HUES6 (cell line): ENCODE data around the gene KIAA1755.

Experiments
- H3K27ac ChIP-seq: 2 replicates; pipeline ENCODE4 v1.7.0; 2013; ENCODE audit warnings: low read depth, mild to moderate bottlenecking, low read length, inconsistent platforms
- H3K27me3 ChIP-seq: 2 replicates; pipeline ENCODE4 v1.6.1; 2013; ENCODE audit warnings: low read length; ENCODE audit not compliant: control insufficient read depth, insufficient read depth
- H3K36me3 ChIP-seq: 2 replicates; pipeline ENCODE4 v1.6.1; 2013; ENCODE audit warnings: low read length; ENCODE audit not compliant: control insufficient read depth, insufficient read depth
- H3K4me1 ChIP-seq: 2 replicates; pipeline ENCODE4 v1.6.1; 2013; ENCODE audit warnings: low read length; ENCODE audit not compliant: control insufficient read depth, insufficient read depth
- H3K4me3 ChIP-seq: 2 replicates; pipeline ENCODE4 v1.5.1; 2013; ENCODE audit warnings: low read depth, low read length
- H3K9ac ChIP-seq: one replicate; pipeline ENCODE4 v1.6.1; 2013; ENCODE audit warnings: mild to moderate bottlenecking, low read length
- H3K9me3 ChIP-seq: 2 replicates; pipeline ENCODE4 v1.6.1; 2013; ENCODE audit warnings: low read depth, low read length; ENCODE audit not compliant: control insufficient read depth, insufficient read depth

KIAA1755 gene

DNA sequence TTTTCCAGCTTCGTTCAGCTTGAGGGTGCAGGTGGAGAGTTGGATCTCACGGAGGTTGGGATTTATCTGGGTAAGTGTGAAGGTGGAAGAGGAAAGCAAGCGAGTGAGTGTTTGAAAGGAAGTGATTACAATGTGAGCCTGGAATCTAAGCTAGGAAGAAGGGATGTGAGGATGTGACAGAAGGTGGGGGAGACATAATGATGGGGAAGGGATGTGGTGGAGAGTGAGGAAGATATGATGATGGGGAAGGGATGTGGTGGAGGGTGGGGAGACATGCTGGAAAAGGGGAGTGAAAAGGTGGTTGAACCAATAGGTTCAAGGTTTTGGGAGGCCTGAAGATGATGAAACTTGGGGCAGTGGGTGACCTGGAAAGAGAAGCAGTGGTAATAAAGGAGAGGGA, 23.2 kb downstream of the KIAA1755 start:
- Histone ChIP-seq H3K9me3 (peaks cover 23% of the 10 kb centered on the region), H3K27ac (no peak overlapping the region), H3K27me3 (no peaks in the 10 kb centered on the region; the same call in 1 of the 2 replicates), H3K9ac (no peak overlapping the region), H3K36me3 (no peaks in the 10 kb centered on the region), H3K4me1 (no peaks in the 10 kb centered on the region), H3K4me3 (no peak overlapping the region)

GRCh38 chr20:38231531-38232121, 28.9 kb downstream of the KIAA1755 start:
- H3K9ac ChIP-seq, result no peak overlapping the region
- H3K4me3 ChIP-seq, result no peak overlapping the region
- H3K9me3 ChIP-seq, result 0 out of 2 replicates have a peak, but pooled peaks cover 4% of the 10 kb centered on the region
- H3K27me3 ChIP-seq, result no peaks in the 10 kb centered on the region; the same call in 1 of the 2 replicates
- H3K4me1 ChIP-seq, result no peaks in the 10 kb centered on the region
- H3K36me3 ChIP-seq, result no peaks in the 10 kb centered on the region
- no peak overlapping the region for H3K27ac ChIP-seq

- H3K27ac ChIP-seq, result no peak overlapping the region
- H3K9ac ChIP-seq, result no peak overlapping the region
- 0 out of 2 replicates have a peak, but pooled peaks cover 4% of the 10 kb centered on the region for H3K9me3 ChIP-seq
- no peak overlapping the region for H3K4me3 ChIP-seq
- no peaks in the 10 kb centered on the region; the same call in 1 of the 2 replicates for H3K27me3 ChIP-seq
- H3K4me1 ChIP-seq, result no peaks in the 10 kb centered on the region
- H3K36me3 ChIP-seq, result no peaks in the 10 kb centered on the region
These were observed 29.5 kb downstream of the KIAA1755 start for GRCh38 chr20:38230957-38231526.

GRCh38 chr20:38230253-38230551, 30.3 kb downstream of the KIAA1755 start:
- Histone ChIP-seq H3K36me3 (no peaks in the 10 kb centered on the region), H3K27me3 (no peaks in the 10 kb centered on the region), H3K9ac (no peak overlapping the region), H3K27ac (no peak overlapping the region), H3K4me1 (no peaks in the 10 kb centered on the region), H3K4me3 (no peak overlapping the region), H3K9me3 (0 out of 2 replicates have a peak, but pooled peaks cover under 1% of the 10 kb centered on the region)

GRCh38 chr20:38229376-38230252, 30.9 kb downstream of the KIAA1755 start:
- H3K36me3 ChIP-seq, result no peaks in the 10 kb centered on the region
- H3K9me3 ChIP-seq, result no peaks in the 10 kb centered on the region
- no peaks in the 10 kb centered on the region for H3K27me3 ChIP-seq
- H3K4me1 ChIP-seq, result no peaks in the 10 kb centered on the region
- no peak overlapping the region for H3K9ac ChIP-seq
- H3K27ac ChIP-seq, result no peak overlapping the region
- H3K4me3 ChIP-seq, result no peak overlapping the region

GRCh38 chr20:38228436-38228835, 32.1 kb downstream of the KIAA1755 start:
- no peak overlapping the region for H3K4me3 ChIP-seq
- H3K4me1 ChIP-seq, result no peaks in the 10 kb centered on the region
- no peaks in the 10 kb centered on the region for H3K9me3 ChIP-seq
- H3K36me3 ChIP-seq, result no peaks in the 10 kb centered on the region
- H3K9ac ChIP-seq, result no peak overlapping the region
- no peak overlapping the region for H3K27ac ChIP-seq
- H3K27me3 ChIP-seq, result no peaks in the 10 kb centered on the region

- Histone ChIP-seq H3K27ac (no peak overlapping the region), H3K27me3 (no peaks in the 10 kb centered on the region), H3K9ac (no peak overlapping the region), H3K4me1 (no peaks in the 10 kb centered on the region), H3K4me3 (no peak overlapping the region), H3K36me3 (no peaks in the 10 kb centered on the region), H3K9me3 (no peaks in the 10 kb centered on the region)
These were observed 32.8 kb downstream of the KIAA1755 start for GRCh38 chr20:38227420-38228360.

DNA sequence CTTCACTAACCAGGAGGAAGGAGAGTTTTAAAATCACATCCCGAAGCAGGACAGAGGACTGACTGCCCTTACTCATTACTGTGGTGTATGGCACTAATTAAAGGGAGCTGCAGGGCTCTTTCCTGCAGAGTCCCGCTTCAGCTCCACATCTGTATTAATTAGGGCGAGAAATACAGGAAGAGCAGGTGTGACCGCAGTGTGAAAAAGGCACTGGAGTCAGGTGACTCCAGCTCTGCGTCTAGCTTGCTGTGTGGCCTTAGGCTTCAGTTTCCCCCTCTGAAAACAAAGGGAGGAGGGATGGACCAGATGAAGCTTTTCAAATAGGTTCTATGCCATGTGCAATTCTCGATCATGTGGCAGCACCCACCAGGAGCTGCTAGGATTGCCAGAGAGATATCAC, 34.0 kb downstream of the KIAA1755 start:
- Histone ChIP-seq H3K4me3 (no peak overlapping the region), H3K4me1 (no peaks in the 10 kb centered on the region), H3K27ac (no peak overlapping the region), H3K27me3 (no peaks in the 10 kb centered on the region), H3K36me3 (no peaks in the 10 kb centered on the region), H3K9me3 (no peaks in the 10 kb centered on the region), H3K9ac (no peak overlapping the region)

DNA sequence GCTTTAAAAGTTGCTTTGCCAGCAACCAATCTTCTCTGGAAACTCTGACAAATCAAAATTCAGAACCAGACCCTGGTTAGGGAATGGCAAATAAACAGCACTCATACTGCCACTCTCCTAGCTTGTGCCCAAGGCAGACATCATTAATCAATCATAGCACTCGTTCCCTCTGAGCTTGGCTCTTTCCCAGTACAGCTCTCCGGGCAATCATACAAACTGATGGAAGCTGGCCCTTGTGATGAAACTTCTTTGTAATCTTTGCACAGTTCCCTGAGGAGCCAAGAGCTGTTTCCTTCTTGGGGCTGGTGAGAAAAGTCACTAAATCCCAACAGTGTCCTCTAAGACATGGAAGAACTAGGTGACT, 34.7 kb downstream of the KIAA1755 start:
- Histone ChIP-seq H3K9ac (no peak overlapping the region), H3K4me1 (no peaks in the 10 kb centered on the region), H3K27me3 (no peaks in the 10 kb centered on the region), H3K27ac (no peak overlapping the region), H3K36me3 (no peaks in the 10 kb centered on the region), H3K9me3 (no peaks in the 10 kb centered on the region), H3K4me3 (no peak overlapping the region)

DNA sequence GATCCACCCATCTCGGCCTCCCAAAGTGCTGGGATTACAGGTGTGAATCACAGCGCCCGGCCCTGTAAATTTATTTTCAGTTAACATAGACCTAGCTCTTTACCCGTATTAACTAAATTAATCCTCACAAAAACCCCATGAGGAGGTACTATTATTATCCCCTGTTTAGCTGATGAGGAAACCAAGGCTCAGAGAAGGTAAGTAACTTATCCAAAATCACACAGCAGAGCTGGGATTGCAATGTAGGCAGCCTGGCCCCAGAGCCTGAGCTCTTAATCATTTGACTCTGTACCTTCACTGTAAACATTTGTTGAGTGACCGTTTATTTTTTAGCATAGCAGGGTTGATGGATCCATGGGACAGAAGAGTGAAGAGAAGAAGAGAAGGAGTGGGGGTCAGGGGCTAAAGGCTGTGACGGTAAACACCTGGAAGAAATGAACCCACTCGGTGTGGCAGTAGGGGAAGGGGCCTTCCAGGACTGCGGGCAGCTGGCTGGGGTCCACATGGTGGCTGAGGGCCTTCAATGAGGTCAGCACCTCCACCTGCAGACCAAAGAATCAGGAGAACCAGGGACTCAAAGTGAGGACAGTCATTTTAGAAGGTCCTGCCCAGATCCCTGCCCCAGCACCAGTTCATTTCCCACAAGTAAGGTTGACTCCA, 35.2 kb downstream of the KIAA1755 start:
- Histone ChIP-seq H3K9ac (no peak overlapping the region), H3K4me1 (no peaks in the 10 kb centered on the region), H3K9me3 (no peaks in the 10 kb centered on the region), H3K36me3 (no peaks in the 10 kb centered on the region), H3K27me3 (no peaks in the 10 kb centered on the region), H3K4me3 (no peak overlapping the region), H3K27ac (no peak overlapping the region)
